ENCODE data around the gene MRPL32.

GRCh38 chr7:42913591-42913990 is 18.6 kb upstream of the MRPL32 start:
- TF ChIP-seq CTCF (IDR thresholded peaks at IDR 0.05) (no peak), REST (IDR thresholded peaks at IDR 0.05; ENCODE audit: insufficient read depth in 1 of 2, low read depth in 2 of 2, low read length in 1 of 2) (no peak), POLR2AphosphoS5 (IDR thresholded peaks at IDR 0.05; ENCODE audit: low read depth, low read length) (no peak), SIN3A (IDR thresholded peaks at IDR 0.05; ENCODE audit: borderline replicate concordance, insufficient read depth, low read depth, low read length) (no peak)
